GM23248 (cell line): ENCODE data around the gene GRAMD1A. TPM values are rescaled to one million over a fixed set of nuclear protein-coding genes. Genes with fewer than 3 reads are reported as not detected.

Experiments used
- DNase-seq: peaks from one replicate; pipeline ENCODE4 v3.0.0-alpha.2; 2015
- H2AFZ ChIP-seq: fragments of 200-600 bp; sonication (generic); 2 replicates; pipeline ENCODE4 v1.6.1; 2016; ENCODE audit warnings: antibody characterized with exemption
- H3F3A ChIP-seq: fragments of 200-600 bp; sonication (generic); 2 replicates; pipeline ENCODE4 v1.6.1; 2016; ENCODE audit warnings: mild to moderate bottlenecking, antibody characterized with exemption, mixed run types; ENCODE audit not compliant: insufficient read depth
- H3K27ac ChIP-seq: fragments of 200-600 bp; sonication (generic); 2 replicates; pipeline ENCODE4 v1.5.1; 2016; ENCODE audit warnings: mild to moderate bottlenecking
- H3K27me3 ChIP-seq: fragments of 200-600 bp; sonication (generic); replicated peaks from 2 replicates; pipeline ENCODE4 v1.6.1; 2016; ENCODE audit warnings: mild to moderate bottlenecking; ENCODE audit not compliant: insufficient read depth
- H3K36me3 ChIP-seq: fragments of 200-600 bp; sonication (generic); 2 replicates; pipeline ENCODE4 v1.6.1; 2016; ENCODE audit warnings: low read depth, mild to moderate bottlenecking
- H3K4me1 ChIP-seq: fragments of 200-600 bp; sonication (generic); 2 replicates; pipeline ENCODE4 v1.6.1; 2016; ENCODE audit warnings: mild to moderate bottlenecking; ENCODE audit not compliant: insufficient read depth
- H3K4me2 ChIP-seq: fragments of 200-600 bp; sonication (generic); one replicate; pipeline ENCODE4 v1.6.1; 2016; ENCODE audit warnings: mild to moderate bottlenecking; ENCODE audit not compliant: unreplicated experiment
- H3K4me3 ChIP-seq: fragments of 200-600 bp; sonication (generic); 2 replicates; pipeline ENCODE4 v1.5.1; 2016; ENCODE audit warnings: mild to moderate bottlenecking
- H3K79me2 ChIP-seq: fragments of 200-600 bp; sonication (generic); 2 replicates; pipeline ENCODE4 v1.6.1; 2016; ENCODE audit warnings: mild to moderate bottlenecking; ENCODE audit not compliant: insufficient read depth
- H3K9ac ChIP-seq: fragments of 200-600 bp; sonication (generic); 2 replicates; pipeline ENCODE4 v1.6.1; 2016; ENCODE audit warnings: mild to moderate bottlenecking
- H3K9me2 ChIP-seq: fragments of 200-600 bp; sonication (generic); 2 replicates; pipeline ENCODE4 v1.6.1; 2016; ENCODE audit warnings: mixed run types, mild to moderate bottlenecking, moderate library complexity; ENCODE audit not compliant: insufficient read depth
- H3K9me3 ChIP-seq: fragments of 200-600 bp; sonication (generic); one replicate; pipeline ENCODE4 v1.6.1; 2017; ENCODE audit warnings: low read depth
- H4K20me1 ChIP-seq: fragments of 200-600 bp; sonication (generic); 2 replicates; pipeline ENCODE4 v1.6.0; 2016; ENCODE audit not compliant: insufficient read depth
- EZH2 ChIP-seq: fragments of 200-600 bp; sonication (generic); IDR thresholded peaks from 2 replicates; pipeline ENCODE4 v1.6.1; 2018; ENCODE audit warnings: antibody characterized with exemption, mild to moderate bottlenecking; ENCODE audit not compliant: insufficient read depth, poor library complexity, severe bottlenecking
- EZH2phosphoT487 ChIP-seq: fragments of 200-600 bp; sonication (generic); IDR thresholded peaks from 2 replicates; pipeline ENCODE4 v1.6.1; 2018; ENCODE audit warnings: antibody characterized with exemption, moderate library complexity, mild to moderate bottlenecking, low read depth; ENCODE audit not compliant: insufficient read depth
- WGBS, 2 experiments: methylation state at CpG; one replicate each; pipeline ENCODE4 v1.1.6; 2015 to 2017; ENCODE audit warnings: low lambda C conversion rate in 2 of 2, low coverage in 1 of 2; ENCODE audit errors: missing lambda C conversion rate in 2 of 2; 5-methylcytosine and 5-hydroxymethylcytosine counted together
- in situ Hi-C: fragments of 300-500 bp; cut with MboI; formaldehyde crosslinking; loops from 2 replicates; pipeline ENCODE4 v1.15.0; 2020
- polyA plus RNA-seq: library from polyadenylated mRNA; unstranded; fragments of >200 nt; fragmentation: Nextera tagmentation; extraction: Ambion mirVana; gene quantifications from 2 replicates; pipeline ENCODE4 v1.2.1, GENCODE V29; 2016
- total RNA-seq: library from RNA; depleted of rRNA; stranded (reverse); fragments of >200 nt; shearing (Covaris generic); gene quantifications from 2 replicates; pipeline ENCODE4 v1.2.3, GENCODE V29; 2014

The GRAMD1A gene
- total and polyA plus RNA-seq, 2 experiments from 2014 or later = 17.3 to 33.8 TPM

DNA sequence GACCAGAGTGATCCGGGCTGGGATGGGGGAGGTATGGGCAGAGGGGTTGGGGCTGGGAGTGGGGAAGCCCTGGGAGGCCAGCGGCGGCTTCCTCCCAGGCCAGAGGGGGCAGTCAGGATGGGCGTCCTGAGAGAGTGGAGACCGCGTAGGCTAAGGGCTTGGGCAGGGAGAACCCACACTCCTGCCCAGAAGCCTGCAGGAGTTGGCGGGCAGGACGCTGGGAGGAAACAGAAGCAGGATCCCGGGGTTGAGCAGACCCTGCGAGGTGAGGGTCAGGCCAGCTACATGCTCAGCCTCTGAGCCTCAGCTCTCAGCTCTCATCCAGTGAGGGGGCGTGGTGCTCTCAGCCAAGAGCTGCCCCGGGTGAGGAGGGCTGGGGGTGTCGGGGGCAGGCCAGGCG, 22.3 kb downstream of the GRAMD1A start:
- Histone ChIP-seq H3K9me2 (no peaks in the 10 kb centered on the region), H3K27me3 (no peaks in the 10 kb centered on the region), H3K36me3 (no peaks in the 10 kb centered on the region; the same call in 1 of the 2 replicates), H3K9ac (no peak overlapping the region), H3K4me3 (no peak overlapping the region), H3K4me1 (no peaks in the 10 kb centered on the region), H3K4me2 (no peak overlapping the region), H3K27ac (no peak overlapping the region), H3F3A (no peaks in the 10 kb centered on the region), H4K20me1 (no peaks in the 10 kb centered on the region), H3K79me2 (no peaks in the 10 kb centered on the region), H2AFZ (no peak overlapping the region), H3K9me3 (no peaks in the 10 kb centered on the region)
- WGBS, 2 experiments = 85 to 92% methylated on average over 7 to 14 of the region's 14 CpGs
- TF ChIP-seq EZH2 (no peak), EZH2phosphoT487 (no peak)
- in situ Hi-C loops = no loop called here
- no peak for DNase-seq

DNA sequence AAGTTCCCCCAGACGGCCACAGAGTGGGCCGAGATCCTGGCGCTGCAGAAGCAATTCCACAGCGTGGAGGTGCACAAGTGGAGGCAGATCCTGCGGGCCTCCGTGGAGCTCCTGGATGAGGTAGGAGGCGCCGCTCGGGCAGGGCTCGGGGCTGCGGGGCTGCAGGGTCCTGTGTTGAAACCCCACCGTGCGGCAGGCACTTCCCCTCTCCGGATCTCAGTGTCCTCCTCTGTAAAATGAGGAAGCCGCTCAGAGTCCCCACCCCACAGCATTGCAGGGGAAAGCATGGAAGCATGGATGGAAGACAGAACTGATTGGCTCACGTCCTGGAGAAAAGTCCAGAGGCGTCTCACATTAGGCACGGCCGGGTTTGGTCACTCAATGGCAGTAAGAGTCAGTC, 23.3 kb downstream of the GRAMD1A start:
- Histone ChIP-seq H3F3A (no peaks in the 10 kb centered on the region), H3K9me2 (no peaks in the 10 kb centered on the region), H3K36me3 (no peaks in the 10 kb centered on the region; the same call in 1 of the 2 replicates), H3K4me3 (no peak overlapping the region), H3K27me3 (no peaks in the 10 kb centered on the region), H3K4me1 (no peaks in the 10 kb centered on the region), H3K9ac (no peak overlapping the region), H3K4me2 (no peak overlapping the region), H3K9me3 (no peaks in the 10 kb centered on the region), H3K27ac (no peak overlapping the region), H2AFZ (no peak overlapping the region), H3K79me2 (no peaks in the 10 kb centered on the region), H4K20me1 (no peaks in the 10 kb centered on the region)
- DNase-seq = no peak
- TF ChIP-seq EZH2 (no peak), EZH2phosphoT487 (no peak)
- WGBS, 2 experiments = 84 to 85% methylated on average over 17 to 19 of the region's 19 CpGs
- in situ Hi-C loops = no loop called here

DNA sequence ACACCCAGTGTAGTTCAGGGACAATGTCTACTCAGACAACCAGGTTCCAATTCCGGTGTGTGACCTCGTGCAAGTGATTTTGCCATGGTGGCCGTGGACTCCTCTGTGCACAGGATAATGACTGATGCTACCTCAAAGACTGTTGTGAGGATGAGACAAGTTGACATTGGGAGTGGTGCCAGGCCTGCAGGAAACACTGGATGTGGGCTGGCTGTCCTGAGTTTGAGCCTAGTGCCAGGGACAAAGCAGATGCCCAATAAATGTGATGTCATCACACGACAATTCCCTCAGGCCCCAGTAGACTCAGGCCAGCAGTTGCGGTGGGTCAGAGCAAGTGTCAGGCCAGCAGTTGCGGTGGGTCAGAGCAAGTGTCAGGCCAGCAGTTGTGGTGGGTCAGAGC, 24.0 kb downstream of the GRAMD1A start:
- H3K4me2 ChIP-seq = no peak overlapping the region
- TF ChIP-seq EZH2 (no peak), EZH2phosphoT487 (no peak)
- H3K27ac ChIP-seq = no peak overlapping the region
- no peaks in the 10 kb centered on the region for H3K9me3 ChIP-seq
- H3K4me1 ChIP-seq = no peaks in the 10 kb centered on the region
- in situ Hi-C loops = no loop called here
- no peaks in the 10 kb centered on the region for H3K9me2 ChIP-seq
- no peak overlapping the region for H3K9ac ChIP-seq
- no peak for DNase-seq
- no peaks in the 10 kb centered on the region for H3K27me3 ChIP-seq
- 93 to 94% methylated on average over 6 of the region's 6 CpGs for WGBS, 2 experiments
- no peaks in the 10 kb centered on the region for H4K20me1 ChIP-seq
- H3F3A ChIP-seq = no peaks in the 10 kb centered on the region
- H2AFZ ChIP-seq = no peak overlapping the region
- no peaks in the 10 kb centered on the region for H3K79me2 ChIP-seq
- no peaks in the 10 kb centered on the region; the same call in 1 of the 2 replicates for H3K36me3 ChIP-seq
- no peak overlapping the region for H3K4me3 ChIP-seq

DNA sequence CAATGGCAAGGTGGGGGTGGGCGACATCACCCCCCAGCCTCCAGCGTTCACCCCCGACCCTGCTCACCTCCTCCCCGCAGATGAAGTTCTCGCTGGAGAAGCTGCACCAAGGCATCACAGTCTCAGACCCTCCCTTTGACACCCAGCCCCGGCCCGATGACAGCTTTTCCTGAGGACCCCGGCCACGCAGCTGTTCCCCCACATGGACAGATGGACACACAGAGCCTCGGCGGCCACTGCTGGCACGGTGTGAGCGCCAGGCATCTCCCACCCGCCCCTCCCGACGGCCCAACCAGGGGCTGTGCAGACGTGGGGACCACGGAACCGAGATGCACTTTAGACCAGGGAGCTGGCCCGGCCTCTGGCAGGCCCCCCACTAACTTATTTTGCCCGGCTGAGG, 25.8 kb downstream of the GRAMD1A start:
- Histone ChIP-seq H3K27ac (no peak overlapping the region), H3K9me3 (no peaks in the 10 kb centered on the region), H3K4me2 (no peak overlapping the region), H3K9ac (no peak overlapping the region), H2AFZ (no peak overlapping the region), H4K20me1 (no peaks in the 10 kb centered on the region), H3K9me2 (no peaks in the 10 kb centered on the region), H3K36me3 (no peaks in the 10 kb centered on the region), H3K4me1 (no peaks in the 10 kb centered on the region), H3F3A (no peaks in the 10 kb centered on the region), H3K79me2 (no peaks in the 10 kb centered on the region), H3K4me3 (no peak overlapping the region), H3K27me3 (no peaks in the 10 kb centered on the region)
- TF ChIP-seq EZH2phosphoT487 (no peak), EZH2 (no peak)
- WGBS, 2 experiments = 89% methylated on average over 13 to 21 of the region's 21 CpGs
- in situ Hi-C loops = no loop called here
- DNase-seq = no peak

DNA sequence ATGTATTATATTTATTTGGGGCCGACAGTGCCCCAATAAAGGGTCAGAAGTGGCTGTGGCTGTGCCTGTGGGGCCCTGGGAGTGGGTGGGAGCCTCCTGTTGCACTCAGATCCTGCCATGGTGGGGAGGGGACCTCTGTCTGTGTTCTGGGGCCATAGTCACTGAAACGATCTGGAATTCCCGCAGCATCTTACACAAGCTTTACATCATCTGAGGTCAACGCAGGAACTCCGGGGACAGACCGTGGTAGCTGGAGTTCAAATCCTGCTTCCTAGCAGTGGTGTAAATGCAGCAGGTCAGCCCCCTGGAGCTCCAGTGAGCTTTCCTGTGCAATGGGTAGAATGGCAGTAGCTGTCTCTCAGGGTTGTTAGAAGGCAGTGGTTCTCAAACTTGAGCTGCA, 26.3 kb downstream of the GRAMD1A start:
- no peaks in the 10 kb centered on the region for H3K27me3 ChIP-seq
- no peak overlapping the region for H3K4me2 ChIP-seq
- H3K4me1 ChIP-seq = no peaks in the 10 kb centered on the region
- no peak for DNase-seq
- H3K79me2 ChIP-seq = no peaks in the 10 kb centered on the region
- no peak overlapping the region for H3K4me3 ChIP-seq
- no peak overlapping the region for H3K27ac ChIP-seq
- in situ Hi-C loops = no loop called here
- H3K9ac ChIP-seq = no peak overlapping the region
- no peaks in the 10 kb centered on the region for H3K36me3 ChIP-seq
- TF ChIP-seq EZH2phosphoT487 (no peak), EZH2 (no peak)
- no peaks in the 10 kb centered on the region for H3K9me2 ChIP-seq
- no peak overlapping the region for H2AFZ ChIP-seq
- no peaks in the 10 kb centered on the region for H3K9me3 ChIP-seq
- H3F3A ChIP-seq = peaks cover 4% of the 10 kb centered on the region
- H4K20me1 ChIP-seq = no peaks in the 10 kb centered on the region
- WGBS, 2 experiments = 85 to 91% methylated on average over 6 of the region's 6 CpGs
